ENCODE results near the gene CAMK2N2. TPM values are rescaled to one million over a fixed set of nuclear protein-coding genes. Genes with fewer than 3 reads are reported as not detected.

The CAMK2N2 gene
- total and polyA plus RNA-seq, 9 of the 15 experiments (the other 6 are each of a cell fraction or from before 2014, with no cell fraction given): 0.08 to 0.22 (median 0.11) TPM; not detected in 5

DNA sequence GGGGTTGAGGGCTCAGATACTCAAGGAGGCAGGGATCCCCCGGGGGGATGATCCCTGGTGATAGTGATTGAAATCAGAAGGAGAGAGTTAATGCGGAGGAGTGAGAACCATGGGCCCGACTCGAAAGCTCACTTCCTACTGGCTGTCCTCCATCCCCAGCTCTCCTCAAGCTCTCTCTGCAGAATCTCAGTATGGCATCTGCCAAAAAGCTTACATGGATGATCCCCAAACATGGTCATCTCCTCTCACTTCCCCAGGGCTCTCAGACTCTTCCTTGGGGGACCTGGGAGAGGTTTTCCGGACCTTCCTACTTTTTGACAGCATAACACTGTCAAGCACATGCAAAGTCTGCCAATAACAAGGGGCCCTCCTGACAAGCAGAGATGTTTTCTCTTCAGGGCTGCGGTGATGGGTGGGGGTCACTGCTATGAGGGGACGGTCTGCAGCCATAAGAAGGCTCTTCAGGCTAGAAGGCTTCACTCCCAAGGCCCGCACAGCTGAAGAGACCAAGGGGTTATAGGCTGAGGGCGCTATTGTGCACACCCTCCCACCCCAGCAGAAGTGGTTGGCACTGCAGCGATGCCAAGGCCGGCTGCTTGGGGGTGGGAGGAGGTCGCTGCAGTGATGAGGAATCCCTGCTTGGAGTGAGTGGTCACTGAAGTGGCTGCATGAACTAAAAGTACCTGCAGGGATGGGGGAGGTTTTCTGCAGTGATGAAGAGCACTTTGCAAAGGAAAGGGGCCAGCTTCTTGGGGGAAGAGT, 32.8 kb downstream of the CAMK2N2 start:
- H3K27ac ChIP-seq (ENCODE audit: extremely low read depth, low read depth, low read length): no peak overlapping the region
- 4% methylated on average over 12 of the region's 12 CpGs for WGBS (ENCODE audit: insufficient coverage, low coverage, missing lambda C conversion rate)
- no peak for TF ChIP-seq HMGN3 (IDR thresholded peaks at IDR 0.05; ENCODE audit: borderline replicate concordance, extremely low read depth, insufficient read length, low read depth, low read length)
- TF ChIP-seq ZNF780A (CRISPR knock-in tag; IDR thresholded peaks at IDR 0.05): no peak
- no peak for TF ChIP-seq CHD2 (IDR thresholded peaks at IDR 0.05; ENCODE audit: low read depth, low read length)
- no peak for TF ChIP-seq TFAM (CRISPR knock-in tag; conservative IDR thresholded peaks at IDR 0.05)
- TF ChIP-seq PYGO2 (tag; IDR thresholded peaks at IDR 0.05): no peak
- no peak for TF ChIP-seq KAT7 (CRISPR knock-in tag; IDR thresholded peaks at IDR 0.05; ENCODE audit: borderline replicate concordance)
- no peak for TF ChIP-seq MEF2D (tag; conservative IDR thresholded peaks at IDR 0.05; ENCODE audit: low read depth)
- no peak for TF ChIP-seq DDX20 (tag; IDR thresholded peaks at IDR 0.05; ENCODE audit: low read depth)
- TF ChIP-seq ZBTB8A (IDR thresholded peaks at IDR 0.05; ENCODE audit: partially characterized antibody): no peak
- TF ChIP-seq ZFP36 (IDR thresholded peaks at IDR 0.05; ENCODE audit: low read depth, low read length, partially characterized antibody): no peak
- TF ChIP-seq NFXL1 (CRISPR knock-in tag; IDR thresholded peaks at IDR 0.05): no peak
- TF ChIP-seq CCNT2 (IDR thresholded peaks at IDR 0.05; ENCODE audit: borderline replicate concordance, extremely low read depth, insufficient read length, low read depth, low read length): no peak
- TF ChIP-seq SLC30A9 (CRISPR knock-in tag; IDR thresholded peaks at IDR 0.05): no peak
- TF ChIP-seq BDP1 (IDR thresholded peaks at IDR 0.05; ENCODE audit: insufficient read depth, insufficient read length): no peak
- H4K20me1 ChIP-seq (replicated peaks; ENCODE audit: control insufficient read depth, insufficient read depth, low read length): peaks cover 15% of the 10 kb centered on the region
- ChIA-PET POLR2A (interaction anchor here (0.6 to 2.9 kb wide), 11 partner anchors 9 to 1583 kb away, joined by 3 to 11 read pairs (median 3); partner anchors contain the start of gene EEF1AKMT4), CTCF (ENCODE audit: low intra/inter-chr PET ratio) (no interaction called here)
- no peaks in the 10 kb centered on the region for H3K79me2 ChIP-seq (ENCODE audit: control insufficient read depth, insufficient read depth, low read length)
- peaks cover 0 to 26% of the 10 kb centered on the region in 2 experiments; a peak in 3 of 5 replicates for H3K4me1 ChIP-seq (replicated peaks in 1 of 2; ENCODE audit: control insufficient read depth in 2 of 2, insufficient read depth in 2 of 2, low read length in 2 of 2)
- H3K4me2 ChIP-seq (ENCODE audit: insufficient read depth, low read length): no peak overlapping the region
- DNase-seq (ENCODE audit: extremely low read depth in 1 of 4, low spot score in 3 of 4) (no peak), ATAC-seq (no peak), FAIRE-seq (no peak)
- H3K27me3 ChIP-seq (ENCODE audit: control insufficient read depth in 2 of 2, insufficient read depth in 2 of 2, low read length in 2 of 2): peaks cover 47 to 67% of the 10 kb centered on the region in 2 experiments
- no TSS peak for BruUV-seq (replicated peaks)
- no peaks in the 10 kb centered on the region for H3K9me1 ChIP-seq (ENCODE audit: control insufficient read depth, insufficient read depth, low read length)
- in situ Hi-C loops (cut with MboI) (no loop called here), intact Hi-C loops (cut with micrococcal nuclease) (no loop called here)
- no peak overlapping the region for H3K9ac ChIP-seq (ENCODE audit: insufficient read depth in 1 of 2, low read depth in 2 of 2, low read length in 2 of 2)
- H2AFZ ChIP-seq (ENCODE audit: low read depth, low read length): no peak overlapping the region
- no peaks in the 10 kb centered on the region for H3K9me3 ChIP-seq (replicated peaks; ENCODE audit: control insufficient read depth, insufficient read depth, low read depth, low read length)
- H3K36me3 ChIP-seq (ENCODE audit: control insufficient read depth, insufficient read depth, low read length): no peaks in the 10 kb centered on the region
- H3K4me3 ChIP-seq: no peak overlapping the region

Data from K562 (cell line).